Measurements from ENCODE around the gene PCGF5.
"Not testable (repeated sequence)": the region's sequence is repeated elsewhere in the genome, so short reads cannot be mapped to it uniquely, and the experiment has no call there.

PCGF5 gene

GRCh38 chr10:91210014-91210413, 10.4 kb upstream of the PCGF5 start:
- DNase-seq (ENCODE audit: low spot score), result no peak

DNA sequence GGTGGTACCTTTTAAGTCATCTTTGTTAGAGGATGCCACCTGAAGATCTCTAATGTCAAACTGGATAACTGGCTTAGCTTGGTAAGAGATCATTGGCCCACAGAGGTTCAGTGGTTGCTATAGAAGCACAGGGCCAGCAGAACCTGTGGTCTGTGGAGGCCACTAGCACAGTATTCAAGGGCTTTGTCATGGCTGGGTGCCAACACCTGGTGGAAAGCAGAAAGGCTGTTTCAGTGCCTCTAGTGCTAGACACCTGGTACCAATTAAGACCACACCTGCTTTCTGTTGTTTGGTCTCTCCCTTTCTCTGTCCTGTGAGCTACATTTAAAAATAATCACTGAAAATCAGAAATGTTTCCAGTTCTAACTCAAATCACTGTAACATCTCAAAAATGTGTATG, 10.0 kb upstream of the PCGF5 start:
- no peak for DNase-seq (ENCODE audit: low spot score)

- no peak for DNase-seq (ENCODE audit: low spot score)
Measured at GRCh38 chr10:91211675-91212074, 8.8 kb upstream of the PCGF5 start.

GRCh38 chr10:91214911-91215310, 5.6 kb upstream of the PCGF5 start:
- DNase-seq (ENCODE audit: low spot score), result no peak

GRCh38 chr10:91215384-91215783, 5.1 kb upstream of the PCGF5 start:
- DNase-seq (ENCODE audit: low spot score), result no peak

DNA sequence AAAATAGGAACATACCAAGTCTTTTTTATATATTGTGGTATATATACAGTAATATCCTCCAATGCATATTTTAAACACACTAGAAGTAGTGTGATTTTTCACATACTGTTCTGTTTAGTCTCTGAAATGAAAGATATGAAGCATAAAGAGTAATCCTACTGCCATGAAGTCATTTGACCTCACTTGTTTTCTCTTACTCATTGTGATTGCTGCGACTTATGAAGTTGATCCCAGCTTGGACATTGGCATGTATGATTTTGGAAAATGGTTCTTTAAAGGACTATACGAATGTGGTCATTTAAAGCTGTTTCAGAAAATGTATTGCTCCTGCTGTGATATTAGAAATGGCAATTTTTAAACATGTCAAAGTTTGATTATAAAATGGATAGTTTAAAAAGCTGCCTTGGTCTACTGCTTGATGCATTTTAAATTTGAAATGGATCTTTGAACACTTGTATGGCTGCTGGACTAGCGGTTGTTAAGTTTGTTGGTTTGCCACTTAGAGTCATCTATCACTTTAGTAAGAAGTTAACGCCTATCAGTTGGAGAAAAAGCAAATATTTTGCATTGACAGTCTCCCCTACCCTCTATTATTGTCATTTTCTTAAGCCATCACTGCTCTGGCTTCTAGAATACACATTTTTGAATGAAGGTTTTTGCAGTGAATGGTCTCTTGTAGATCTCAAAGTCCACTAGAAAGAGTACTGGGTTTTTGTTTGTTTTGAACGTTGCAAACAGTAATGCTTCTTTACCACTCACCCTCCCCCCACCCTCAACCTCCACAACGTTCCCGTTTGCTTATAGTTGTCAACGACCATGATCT, 881 bp upstream of the PCGF5 start:
- DNase-seq (ENCODE audit: low spot score), result no peak

DNA sequence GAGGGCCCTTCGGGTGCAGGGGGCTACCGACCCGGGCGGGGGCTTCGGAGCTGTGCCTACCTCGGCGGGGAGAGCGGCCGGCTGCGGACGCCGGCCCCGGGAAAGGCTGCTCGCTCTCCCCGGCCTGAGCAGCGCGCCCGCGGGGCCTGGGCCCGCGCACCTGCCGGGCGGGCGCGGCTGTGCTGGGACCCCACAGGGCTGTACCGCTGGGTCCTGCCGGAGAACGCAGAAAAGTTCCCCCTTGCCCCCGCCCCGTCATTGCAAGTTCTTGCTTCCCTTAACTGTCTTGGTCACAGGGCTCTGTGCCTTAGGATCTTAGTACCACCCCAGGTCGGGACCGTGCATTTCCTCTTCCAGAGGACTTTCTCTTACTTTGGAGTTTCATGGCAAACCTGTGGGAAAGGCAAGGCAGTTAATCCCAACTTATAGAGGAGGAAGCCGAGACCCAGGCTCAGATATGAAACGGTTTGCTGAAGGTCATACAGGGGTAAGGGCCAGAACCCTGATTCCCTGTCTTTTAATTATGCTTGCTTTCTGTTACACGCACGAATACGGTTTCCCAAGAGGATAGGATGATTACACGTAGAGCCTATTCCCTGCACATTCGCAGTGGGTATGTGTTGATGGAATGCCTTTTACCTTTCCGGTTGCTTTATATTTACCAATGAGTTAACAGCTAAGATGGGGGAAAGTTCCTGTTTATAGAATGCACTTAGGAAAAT, 652 bp downstream of the PCGF5 start:
- peak; percentile 25 for DNase-seq (ENCODE audit: low spot score)

DNA sequence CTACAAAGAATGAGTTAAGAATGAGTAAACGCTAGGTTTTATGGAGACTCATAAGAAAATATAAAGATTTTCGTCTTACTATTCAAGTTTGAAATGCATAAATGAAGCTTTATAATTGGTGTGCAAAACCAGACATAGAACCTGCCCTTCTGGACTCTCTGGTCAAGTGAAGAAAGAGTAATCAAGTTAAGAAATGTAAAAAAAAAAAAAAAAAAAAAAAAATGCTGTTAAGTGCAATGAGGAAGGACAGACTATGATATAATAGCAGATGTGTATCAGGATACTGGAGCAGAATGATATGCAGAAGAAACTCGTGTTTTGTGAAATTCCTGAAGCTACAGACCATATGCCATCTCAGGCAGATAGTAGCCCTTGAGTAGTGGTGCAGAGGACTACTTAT, 5.6 kb downstream of the PCGF5 start:
- DNase-seq (ENCODE audit: low spot score), result no peak

DNA sequence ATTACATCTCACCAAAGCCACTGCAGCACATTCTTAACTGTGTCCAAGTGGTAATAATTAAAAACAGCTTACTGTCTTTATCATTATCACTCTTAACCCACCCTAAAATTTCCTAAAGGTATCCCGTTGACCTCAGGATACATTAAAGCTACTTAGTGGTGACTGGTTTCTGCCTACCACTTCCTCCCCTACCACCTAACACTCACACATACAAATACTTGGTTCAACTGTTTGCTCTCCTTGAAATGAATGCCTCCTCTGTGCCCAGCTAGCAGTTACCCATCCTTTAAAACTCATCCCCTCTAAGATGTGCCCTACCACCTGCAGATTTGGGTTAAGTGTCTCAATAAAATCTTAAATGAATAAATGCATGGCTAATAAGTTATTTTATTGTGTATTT, 7.1 kb downstream of the PCGF5 start:
- no peak for DNase-seq (ENCODE audit: low spot score)

- DNase-seq (ENCODE audit: low spot score), result no peak
Measured at GRCh38 chr10:91229683-91230082, 9.2 kb downstream of the PCGF5 start.

DNA sequence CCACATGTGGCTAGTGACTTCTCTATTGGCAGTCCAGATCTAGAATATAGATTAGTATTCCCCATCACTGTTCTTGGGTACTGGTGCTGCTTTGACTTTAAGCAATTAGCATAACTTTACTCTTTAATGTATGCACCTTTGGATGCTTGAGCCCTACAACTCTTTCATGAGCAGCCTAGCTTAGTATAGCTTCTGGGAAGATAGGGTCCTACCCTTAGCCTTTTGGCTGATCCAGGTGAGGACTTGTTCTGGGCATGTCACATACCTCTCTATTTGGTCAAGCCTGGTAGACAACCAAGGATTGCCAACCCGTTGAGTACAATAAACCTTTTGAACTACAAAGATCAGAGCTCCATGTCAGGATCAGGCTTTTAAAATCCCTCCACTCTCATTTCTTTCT, 17.7 kb downstream of the PCGF5 start:
- DNase-seq (ENCODE audit: low spot score), result no peak

DNA sequence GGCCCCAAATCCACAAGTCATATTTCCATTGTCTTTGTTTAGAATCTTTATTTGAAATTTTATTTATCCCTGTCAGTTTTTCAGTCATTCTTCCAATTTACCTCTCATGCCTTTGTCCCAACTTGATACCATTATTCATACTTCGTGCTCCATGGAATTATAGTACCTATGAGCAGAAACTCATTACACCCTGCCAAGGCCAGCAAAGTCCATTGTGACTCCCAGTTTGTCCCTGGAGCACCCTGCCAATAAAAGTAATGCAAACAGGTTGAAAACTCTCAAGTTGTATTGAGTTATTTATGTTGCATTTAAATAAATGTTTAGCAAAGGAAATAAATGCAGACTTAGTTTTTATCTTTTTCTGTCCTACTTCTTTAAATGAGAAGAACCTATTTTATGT, 19.3 kb downstream of the PCGF5 start:
- no peak for DNase-seq (ENCODE audit: low spot score)

- no peak for DNase-seq (ENCODE audit: low spot score)
Measured at GRCh38 chr10:91242940-91243339, 22.5 kb downstream of the PCGF5 start.

GRCh38 chr10:91247360-91248111, 27.1 kb downstream of the PCGF5 start:
- DNase-seq (ENCODE audit: low spot score), result peak; percentile 22

DNA sequence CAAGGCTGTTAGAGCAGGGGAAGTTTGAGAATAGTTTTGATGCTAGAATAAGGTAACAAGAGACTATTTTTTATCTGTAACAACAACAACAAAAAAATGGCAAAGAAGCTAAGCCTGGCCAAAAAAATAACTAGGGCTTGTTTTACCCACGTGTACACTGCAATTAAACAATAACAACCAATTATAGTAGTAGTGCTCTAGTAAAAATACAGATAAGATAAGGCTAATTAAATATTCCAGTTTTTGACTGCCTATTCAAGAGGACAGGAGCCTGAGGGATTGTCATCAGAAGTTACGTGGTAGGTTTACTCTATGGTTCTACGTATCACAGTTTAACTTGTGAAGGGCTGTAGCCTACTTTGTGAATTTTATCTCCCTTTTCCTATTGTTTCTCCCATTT, 29.2 kb downstream of the PCGF5 start:
- DNase-seq (ENCODE audit: low spot score), result no peak

- no peak for DNase-seq (ENCODE audit: low spot score)
Measured at GRCh38 chr10:91250341-91250740, 29.9 kb downstream of the PCGF5 start.

- DNase-seq (ENCODE audit: low spot score), result peak; percentile 66
Measured at GRCh38 chr10:91251430-91252056, 31.1 kb downstream of the PCGF5 start.

DNA sequence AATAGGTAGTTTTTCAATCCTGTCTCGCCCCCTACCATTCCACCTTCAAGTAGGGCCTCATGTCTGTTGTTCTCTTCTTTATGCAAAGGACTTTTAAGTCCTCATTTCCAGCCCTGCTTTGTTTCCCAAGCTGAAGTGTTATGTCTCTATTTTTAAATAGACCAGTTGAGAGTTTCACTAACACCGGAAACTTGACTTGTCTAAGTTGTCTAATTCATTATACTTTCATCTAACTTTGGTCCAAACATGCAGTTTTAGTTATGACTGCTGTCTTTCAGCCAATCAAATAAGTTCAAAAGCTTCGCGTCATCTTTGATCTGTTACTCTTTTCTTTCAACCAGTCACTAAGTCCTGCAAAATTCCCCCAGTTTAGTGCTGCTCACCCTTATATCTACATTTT, 32.8 kb downstream of the PCGF5 start:
- no peak for DNase-seq (ENCODE audit: low spot score)

DNA sequence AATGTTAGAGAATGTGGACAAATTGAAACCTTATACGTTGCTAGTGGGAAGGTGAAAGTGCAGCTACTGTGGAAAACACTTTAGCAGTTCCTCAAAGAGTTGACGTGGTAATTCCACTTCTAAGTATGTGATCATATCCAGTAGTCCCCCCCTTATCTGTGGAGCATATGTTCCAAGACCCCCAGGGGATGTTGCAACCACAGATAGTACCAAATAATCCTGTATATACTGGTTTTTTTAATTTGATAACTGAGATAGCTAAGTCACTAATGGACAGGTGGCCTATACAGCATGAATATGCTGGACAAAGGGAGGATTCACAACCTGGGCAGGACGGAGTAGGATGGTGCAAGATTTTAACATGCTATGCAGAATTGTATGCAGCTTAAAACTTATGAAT, 36.8 kb downstream of the PCGF5 start:
- DNase-seq (ENCODE audit: low spot score), result no peak

- not testable (repeated sequence) for DNase-seq (ENCODE audit: low spot score)
Measured at GRCh38 chr10:91260417-91260816, 40.0 kb downstream of the PCGF5 start.

GRCh38 chr10:91271886-91272285, 51.4 kb downstream of the PCGF5 start:
- peak; percentile 50 for DNase-seq (ENCODE audit: low spot score)

DNA sequence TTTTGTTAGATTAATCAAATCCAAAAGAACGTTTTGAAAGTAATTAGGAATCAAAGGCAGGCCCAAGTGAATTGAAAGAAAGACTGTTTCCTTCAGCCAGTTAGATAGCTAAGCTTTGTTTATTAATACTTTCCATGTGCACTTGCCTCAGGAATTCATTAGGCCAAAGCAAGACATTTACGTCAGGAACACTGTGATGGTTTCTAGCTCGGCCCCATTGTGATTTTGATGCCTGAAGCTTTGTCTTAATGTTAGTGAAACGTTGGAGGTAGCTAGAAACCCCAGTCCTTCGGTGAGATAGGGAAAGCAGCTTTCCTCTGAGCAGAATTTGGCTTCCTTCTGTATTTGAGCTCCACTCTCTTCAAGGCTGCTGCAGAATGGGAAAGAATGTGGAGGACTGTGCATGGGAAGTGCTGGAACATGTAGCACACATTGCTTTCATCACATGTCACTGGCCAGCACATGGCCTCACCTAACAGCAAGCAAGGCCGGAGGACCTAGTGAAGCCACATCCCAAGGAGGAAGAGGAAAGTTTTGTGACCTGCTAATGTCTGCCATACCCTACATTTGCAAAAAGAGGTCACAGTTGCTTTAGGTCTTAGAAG, 64.1 kb downstream of the PCGF5 start:
- DNase-seq (ENCODE audit: low spot score), result no peak
